ENCODE measurements around the gene TMEM63C. TPM values are rescaled to one million over a fixed set of nuclear protein-coding genes. Genes with fewer than 3 reads are reported as not detected.
"Not testable (repeated sequence)": the region's sequence is repeated elsewhere in the genome, so short reads cannot be mapped to it uniquely, and the experiment has no call there.

The TMEM63C gene
- total RNA-seq, 1 donor from 2014 or later = 39.9 TPM

- TF ChIP-seq CTCF (IDR thresholded peaks at IDR 0.05; ENCODE audit: partially characterized antibody, unreplicated experiment) = no peak
- peaks cover 7% of the 10 kb centered on the region for H3K4me1 Mint-ChIP-seq (ENCODE audit: low read depth, unreplicated experiment)
- no peaks in the 10 kb centered on the region for H3K27me3 Mint-ChIP-seq (ENCODE audit: unreplicated experiment)
- H3K4me3 Mint-ChIP-seq (ENCODE audit: unreplicated experiment) = no peak overlapping the region
- peaks cover 4% of the 10 kb centered on the region for H3K9me3 Mint-ChIP-seq (ENCODE audit: unreplicated experiment)
- no peak overlapping the region for H3K27ac Mint-ChIP-seq (ENCODE audit: unreplicated experiment)
- DNase-seq = no peak
- H3K36me3 Mint-ChIP-seq (ENCODE audit: unreplicated experiment) = peaks cover 11% of the 10 kb centered on the region
Measured at GRCh38 chr14:77172916-77173315, 8.7 kb upstream of the TMEM63C start.

DNA sequence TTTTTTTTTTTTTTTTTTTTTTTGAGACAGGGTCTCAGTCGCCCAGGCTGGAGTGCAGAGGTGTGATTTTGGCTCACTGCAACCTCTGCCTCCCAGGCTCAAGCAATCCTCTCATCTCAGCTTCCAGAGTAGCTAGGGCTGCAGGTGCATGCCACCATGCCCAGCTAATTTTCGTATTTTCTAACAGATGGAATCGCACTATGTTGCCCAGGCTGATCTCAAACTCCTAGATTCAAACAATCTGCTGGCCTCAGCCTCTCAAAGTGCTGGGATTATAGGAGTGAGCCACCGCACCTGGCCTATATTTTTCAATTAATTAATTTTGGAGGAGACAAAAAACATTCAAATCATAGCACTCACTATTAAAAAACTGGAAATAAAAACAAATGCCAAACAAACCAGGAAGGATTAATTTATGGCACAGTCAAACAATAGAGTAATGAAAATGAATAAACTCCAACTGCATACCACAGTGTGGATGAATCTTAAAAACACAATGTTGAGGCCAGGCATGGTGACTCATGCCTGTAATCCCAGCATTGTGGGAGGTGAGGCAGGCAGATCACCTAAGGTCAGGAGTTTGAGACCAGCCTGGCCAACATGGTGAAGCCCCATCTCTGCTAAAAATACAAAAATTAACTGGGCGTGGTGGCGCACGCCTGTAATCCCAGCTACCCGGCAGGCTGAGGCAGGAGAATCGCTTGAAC is 7.5 kb upstream of the TMEM63C start:
- H3K36me3 Mint-ChIP-seq (ENCODE audit: unreplicated experiment); H3K27ac Mint-ChIP-seq (ENCODE audit: unreplicated experiment); DNase-seq; H3K27me3 Mint-ChIP-seq (ENCODE audit: unreplicated experiment); H3K4me3 Mint-ChIP-seq (ENCODE audit: unreplicated experiment); H3K9me3 Mint-ChIP-seq (ENCODE audit: unreplicated experiment); H3K4me1 Mint-ChIP-seq (ENCODE audit: low read depth, unreplicated experiment): not testable (repeated sequence)

DNA sequence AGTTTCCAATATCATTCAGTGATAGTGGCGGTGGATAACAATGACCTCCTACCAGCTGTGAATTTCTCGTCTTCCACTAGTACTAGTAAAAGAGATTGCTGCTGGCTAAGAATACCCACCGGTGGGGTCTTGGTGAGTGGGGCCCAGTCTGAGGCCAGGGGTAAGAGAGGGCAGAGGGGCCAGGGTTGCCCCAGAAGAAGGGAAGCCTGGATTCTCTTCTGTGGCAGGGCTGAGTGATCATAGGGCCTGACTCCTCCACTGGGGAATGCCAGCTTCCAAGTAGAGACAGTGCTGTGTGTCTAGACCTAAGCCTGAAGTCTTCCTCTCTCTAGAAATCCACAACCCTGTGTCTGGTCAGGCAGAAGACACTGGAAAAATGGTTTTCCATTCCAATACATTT is 5.8 kb upstream of the TMEM63C start:
- DNase-seq = no peak
- Mint-ChIP-seq H3K36me3 (ENCODE audit: unreplicated experiment) (no peaks in the 10 kb centered on the region), H3K9me3 (ENCODE audit: unreplicated experiment) (peaks cover 2% of the 10 kb centered on the region), H3K27me3 (ENCODE audit: unreplicated experiment) (peaks cover 2% of the 10 kb centered on the region), H3K4me3 (ENCODE audit: unreplicated experiment) (no peak overlapping the region), H3K4me1 (ENCODE audit: low read depth, unreplicated experiment) (peaks cover 7% of the 10 kb centered on the region), H3K27ac (ENCODE audit: unreplicated experiment) (no peak overlapping the region)
- TF ChIP-seq CTCF (IDR thresholded peaks at IDR 0.05; ENCODE audit: partially characterized antibody, unreplicated experiment) = no peak

- no peak for DNase-seq
- peaks cover 2% of the 10 kb centered on the region for H3K27me3 Mint-ChIP-seq (ENCODE audit: unreplicated experiment)
- no peak overlapping the region for H3K4me3 Mint-ChIP-seq (ENCODE audit: unreplicated experiment)
- no peak overlapping the region for H3K27ac Mint-ChIP-seq (ENCODE audit: unreplicated experiment)
- H3K4me1 Mint-ChIP-seq (ENCODE audit: low read depth, unreplicated experiment) = peaks cover 9% of the 10 kb centered on the region
- TF ChIP-seq CTCF (IDR thresholded peaks at IDR 0.05; ENCODE audit: partially characterized antibody, unreplicated experiment) = no peak
- no peaks in the 10 kb centered on the region for H3K36me3 Mint-ChIP-seq (ENCODE audit: unreplicated experiment)
- H3K9me3 Mint-ChIP-seq (ENCODE audit: unreplicated experiment) = peaks cover 7% of the 10 kb centered on the region
Measured at GRCh38 chr14:77177702-77178101, 3.9 kb upstream of the TMEM63C start.

DNA sequence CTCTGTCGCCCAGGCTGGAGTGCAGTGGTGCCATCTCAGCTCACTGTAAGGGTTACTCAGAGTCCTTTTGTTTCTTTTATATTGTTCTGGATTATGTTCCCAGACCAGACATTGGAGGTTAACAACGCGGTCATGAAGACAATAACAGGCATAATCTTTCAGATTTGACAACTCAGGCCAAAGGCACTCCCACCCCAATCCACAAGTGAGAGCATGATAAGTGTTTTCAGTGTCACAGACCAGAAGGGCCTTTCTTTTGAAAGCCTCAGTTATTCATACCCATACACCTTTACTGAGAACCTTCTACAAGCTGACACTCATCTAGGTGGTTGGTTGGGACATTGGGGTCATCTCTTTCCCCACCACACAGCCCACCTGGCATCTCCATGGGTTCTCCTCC is 2.9 kb upstream of the TMEM63C start:
- Mint-ChIP-seq H3K27ac (ENCODE audit: unreplicated experiment) (no peak overlapping the region), H3K4me3 (ENCODE audit: unreplicated experiment) (no peak overlapping the region), H3K27me3 (ENCODE audit: unreplicated experiment) (peaks cover 2% of the 10 kb centered on the region), H3K4me1 (ENCODE audit: low read depth, unreplicated experiment) (peaks cover 9% of the 10 kb centered on the region), H3K36me3 (ENCODE audit: unreplicated experiment) (no peaks in the 10 kb centered on the region), H3K9me3 (ENCODE audit: unreplicated experiment) (peaks cover 10% of the 10 kb centered on the region)
- DNase-seq = no peak
- no peak for TF ChIP-seq CTCF (IDR thresholded peaks at IDR 0.05; ENCODE audit: partially characterized antibody, unreplicated experiment)

Data from glutamatergic neuron (in vitro differentiated cells).